Hematopoietic multipotent progenitor cell treated with erythropoietin and hydrocortisone succinate and interleukin-3 and kit ligand, for 15 days (in vitro differentiated cells): ENCODE results near the gene EFNB3.

Source experiments
- DNase-seq: peaks from one replicate; pipeline ENCODE4 v3.0.0-alpha.2; 2015; ENCODE audit warnings: low spot score

Gene EFNB3, protein sequence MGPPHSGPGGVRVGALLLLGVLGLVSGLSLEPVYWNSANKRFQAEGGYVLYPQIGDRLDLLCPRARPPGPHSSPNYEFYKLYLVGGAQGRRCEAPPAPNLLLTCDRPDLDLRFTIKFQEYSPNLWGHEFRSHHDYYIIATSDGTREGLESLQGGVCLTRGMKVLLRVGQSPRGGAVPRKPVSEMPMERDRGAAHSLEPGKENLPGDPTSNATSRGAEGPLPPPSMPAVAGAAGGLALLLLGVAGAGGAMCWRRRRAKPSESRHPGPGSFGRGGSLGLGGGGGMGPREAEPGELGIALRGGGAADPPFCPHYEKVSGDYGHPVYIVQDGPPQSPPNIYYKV

GRCh38 chr17:7704601-7705268, at the start of gene EFNB3:
EFNB3 (plus strand) TSS chr17:7705202; CDS start chr17:7705599, 397 bp downstream.
- DNase-seq: no peak

GRCh38 chr17:7655541-7655840, 49.5 kb upstream of the EFNB3 start:
- DNase-seq: no peak

DNA sequence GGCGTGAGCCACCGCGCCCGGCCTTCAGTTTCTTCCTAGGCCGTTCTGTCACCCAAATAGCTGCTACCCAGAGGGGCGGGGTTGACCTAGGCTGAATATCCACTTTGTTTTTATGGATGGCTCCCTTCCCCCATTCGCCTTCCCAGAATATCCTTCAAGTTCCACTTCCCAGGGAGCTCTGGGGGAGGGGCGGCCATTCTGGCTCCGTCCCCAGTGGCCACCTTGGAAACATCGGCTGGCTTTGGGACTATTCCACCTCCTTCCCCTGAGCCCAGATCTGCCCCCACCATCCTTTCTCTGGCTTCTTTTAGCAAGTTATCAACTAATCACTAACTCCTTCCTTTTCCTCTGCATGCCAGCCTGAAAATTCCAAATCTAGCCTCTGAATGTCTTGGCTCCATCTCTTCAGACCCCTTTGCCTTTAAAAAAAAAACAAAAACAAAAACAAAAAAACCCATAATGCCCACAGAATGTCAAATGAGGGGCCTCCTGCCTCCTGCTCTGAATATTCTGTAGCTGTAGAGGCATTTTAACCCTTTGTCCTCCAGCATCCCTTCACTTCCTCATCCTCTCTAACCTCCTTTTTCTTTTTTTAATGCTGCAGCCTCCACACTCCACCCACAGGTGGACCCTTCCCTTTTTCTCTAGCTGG, 47.9 kb upstream of the EFNB3 start:
- DNase-seq: no peak

DNA sequence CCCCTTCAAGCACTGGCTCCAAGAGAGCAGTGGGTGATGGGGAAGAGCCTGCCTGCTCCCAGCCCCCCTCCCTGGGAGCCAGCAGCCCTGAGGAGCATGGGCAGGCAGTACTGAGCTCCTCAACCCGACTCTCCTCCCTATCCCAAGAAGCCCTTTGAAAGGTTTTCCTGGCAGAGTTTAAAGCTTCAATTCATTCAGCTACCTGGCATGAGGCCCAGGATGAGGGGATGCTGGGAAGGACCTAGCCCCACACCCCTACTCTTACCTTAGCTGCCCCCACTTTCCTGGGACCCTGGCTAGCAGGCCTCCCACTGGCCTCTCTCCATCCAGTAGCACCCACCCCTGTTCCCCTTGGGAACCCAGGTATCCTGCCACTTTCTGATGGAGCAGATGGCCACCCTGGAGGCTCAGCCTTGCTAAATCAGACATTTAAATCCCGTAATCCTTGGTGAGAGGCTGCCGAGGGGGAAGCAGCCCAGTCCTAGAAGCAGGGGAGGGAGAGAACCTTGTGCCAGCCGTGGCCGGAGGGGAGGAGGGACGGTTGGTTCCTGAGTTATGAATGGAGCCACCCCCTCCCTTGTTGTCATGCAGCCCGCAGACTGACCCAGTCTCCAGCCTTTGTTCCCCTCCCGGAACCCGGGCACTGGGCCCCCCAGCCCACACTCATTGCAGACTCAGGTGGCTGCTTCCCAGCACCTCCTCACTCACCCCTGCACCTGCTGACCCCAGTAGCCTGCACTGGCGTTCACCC, 37.2 kb upstream of the EFNB3 start:
- DNase-seq: no peak

DNA sequence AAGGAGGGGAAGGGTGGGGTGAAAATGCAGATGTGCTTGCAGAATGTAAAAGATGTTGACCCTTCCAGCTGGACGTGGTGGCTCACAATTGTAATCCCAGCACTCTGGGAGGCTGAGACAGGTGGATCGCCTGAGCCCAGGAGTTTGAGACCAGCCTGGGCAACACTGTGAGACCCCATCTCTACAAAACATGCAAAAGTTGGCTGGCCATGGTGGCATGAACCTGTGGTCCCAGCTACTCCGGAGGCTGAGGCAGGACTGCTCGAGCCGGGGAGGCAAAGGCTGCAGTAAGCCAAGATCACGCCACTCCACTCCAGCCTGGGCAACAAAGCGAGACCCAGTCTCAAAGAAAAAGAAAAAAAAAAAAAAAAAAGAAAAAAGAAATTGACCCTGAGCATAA, 36.5 kb upstream of the EFNB3 start:
- no peak for DNase-seq

- DNase-seq: peak; percentile 74
Observed at GRCh38 chr17:7673239-7673638, 31.8 kb upstream of the EFNB3 start.

DNA sequence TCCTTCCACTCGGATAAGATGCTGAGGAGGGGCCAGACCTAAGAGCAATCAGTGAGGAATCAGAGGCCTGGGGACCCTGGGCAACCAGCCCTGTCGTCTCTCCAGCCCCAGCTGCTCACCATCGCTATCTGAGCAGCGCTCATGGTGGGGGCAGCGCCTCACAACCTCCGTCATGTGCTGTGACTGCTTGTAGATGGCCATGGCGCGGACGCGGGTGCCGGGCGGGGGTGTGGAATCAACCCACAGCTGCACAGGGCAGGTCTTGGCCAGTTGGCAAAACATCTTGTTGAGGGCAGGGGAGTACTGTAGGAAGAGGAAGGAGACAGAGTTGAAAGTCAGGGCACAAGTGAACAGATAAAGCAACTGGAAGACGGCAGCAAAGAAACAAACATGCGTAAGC, 30.1 kb upstream of the EFNB3 start:
- no peak for DNase-seq

- no peak for DNase-seq
Observed at GRCh38 chr17:7676533-7676932, 28.5 kb upstream of the EFNB3 start.

- no peak for DNase-seq
Observed at GRCh38 chr17:7677388-7678067, 27.5 kb upstream of the EFNB3 start.

GRCh38 chr17:7684851-7685532, 20.0 kb upstream of the EFNB3 start:
- peak; percentile 12 for DNase-seq

DNA sequence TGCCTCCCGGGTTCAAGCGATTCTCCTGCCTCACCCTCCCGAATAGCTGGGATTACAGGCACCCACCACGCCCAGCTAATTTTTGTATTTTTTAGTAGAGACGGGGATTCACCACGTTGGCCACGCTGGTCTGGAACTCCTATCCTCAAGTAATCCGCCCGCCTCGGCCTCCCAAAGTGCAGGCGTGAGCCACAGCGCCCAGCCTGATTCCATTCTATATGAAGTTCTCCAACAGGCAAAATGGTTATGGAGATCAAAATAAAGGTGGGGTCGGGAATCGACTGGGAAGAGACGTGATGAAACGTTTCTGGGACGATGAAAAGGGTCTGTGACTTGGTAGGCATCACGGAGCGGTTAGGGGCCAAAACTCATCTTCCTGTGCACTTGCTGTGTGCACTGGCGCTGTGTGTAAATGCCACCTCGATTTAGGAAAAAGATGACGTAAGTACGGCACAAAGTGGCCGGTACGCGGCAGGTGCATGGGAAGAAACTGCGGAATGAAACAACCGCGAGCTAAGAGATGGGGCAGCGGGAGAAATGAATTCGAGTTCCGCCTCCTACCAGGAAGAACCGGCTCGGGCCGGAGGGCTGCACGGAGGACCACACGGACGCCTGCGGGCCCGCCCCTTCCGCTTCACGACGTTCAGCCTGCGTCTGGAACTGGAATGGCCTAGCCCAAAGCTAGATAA, 19.3 kb upstream of the EFNB3 start:
- no peak for DNase-seq

DNA sequence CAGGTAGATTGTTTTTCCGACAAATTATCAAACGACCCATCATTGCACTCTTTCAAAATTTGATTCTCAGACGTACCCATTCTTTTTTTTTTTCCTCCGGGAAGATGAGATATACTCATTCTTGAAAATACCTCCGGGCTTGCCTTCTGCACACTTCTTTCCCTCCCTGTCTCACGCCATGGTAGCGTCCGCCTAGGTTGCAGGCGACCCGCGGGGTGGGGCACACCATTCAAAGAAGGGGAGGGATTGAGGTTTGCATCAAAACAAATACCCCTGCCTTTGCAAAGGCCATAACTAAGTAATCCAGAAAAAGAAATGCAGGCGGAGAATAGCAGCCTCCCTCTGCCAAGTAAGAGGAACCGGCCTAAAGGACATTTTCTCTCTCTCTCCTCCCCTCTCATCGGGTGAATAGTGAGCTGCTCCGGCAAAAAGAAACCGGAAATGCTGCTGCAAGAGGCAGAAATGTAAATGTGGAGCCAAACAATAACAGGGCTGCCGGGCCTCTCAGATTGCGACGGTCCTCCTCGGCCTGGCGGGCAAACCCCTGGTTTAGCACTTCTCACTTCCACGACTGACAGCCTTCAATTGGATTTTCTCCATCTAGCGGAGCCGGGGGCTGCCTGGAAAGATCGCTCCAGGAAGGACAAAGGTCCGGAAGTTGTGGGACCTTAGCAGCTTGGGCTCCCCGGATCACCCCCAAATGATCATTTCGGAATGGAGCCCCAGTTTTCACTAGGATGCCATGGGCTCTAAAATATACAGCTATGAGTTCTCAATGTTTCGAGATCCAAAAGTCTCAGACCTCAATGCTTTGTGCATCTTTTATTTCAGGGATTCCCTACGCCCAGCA, 18.6 kb upstream of the EFNB3 start:
- peak; percentile 91 for DNase-seq

DNA sequence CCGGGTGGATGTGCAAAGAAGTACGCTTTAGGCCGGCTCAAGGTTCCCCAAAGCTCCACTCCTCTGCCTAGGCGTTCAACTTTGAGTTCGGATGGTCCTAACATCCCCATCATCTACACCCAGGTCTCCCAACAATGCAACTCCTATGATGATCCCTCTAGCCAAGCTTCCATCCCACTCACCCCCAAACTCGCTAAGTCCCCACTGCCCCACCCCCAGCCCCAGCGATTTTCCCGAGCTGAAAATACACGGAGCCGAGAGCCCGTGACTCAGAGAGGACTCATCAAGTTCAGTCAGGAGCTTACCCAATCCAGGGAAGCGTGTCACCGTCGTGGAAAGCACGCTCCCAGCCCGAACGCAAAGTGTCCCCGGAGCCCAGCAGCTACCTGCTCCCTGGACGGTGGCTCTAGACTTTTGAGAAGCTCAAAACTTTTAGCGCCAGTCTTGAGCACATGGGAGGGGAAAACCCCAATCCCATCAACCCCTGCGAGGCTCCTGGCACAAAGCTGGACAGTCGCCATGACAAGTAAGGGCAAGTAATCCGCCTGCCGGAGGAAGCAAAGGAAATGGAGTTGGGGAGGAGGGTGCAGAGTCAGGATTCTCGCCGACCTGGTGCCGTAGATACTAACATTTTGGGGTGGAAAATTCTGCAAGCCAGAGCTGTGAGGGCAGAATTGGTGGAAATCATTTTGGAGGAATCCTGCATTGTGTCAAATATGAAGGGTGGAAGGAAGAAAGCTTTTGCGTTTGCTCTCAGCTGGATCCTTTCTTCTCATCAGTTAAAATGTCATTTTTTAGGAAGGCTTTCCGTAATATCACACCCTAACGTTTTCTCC, 17.7 kb upstream of the EFNB3 start, which contains the start of gene TP53:
TP53 (minus strand) TSS at position 419 of the 836 bp plus-strand sequence. CDS start 10,896 bp downstream, outside the sequence.
- peak; percentile 95 for DNase-seq

DNA sequence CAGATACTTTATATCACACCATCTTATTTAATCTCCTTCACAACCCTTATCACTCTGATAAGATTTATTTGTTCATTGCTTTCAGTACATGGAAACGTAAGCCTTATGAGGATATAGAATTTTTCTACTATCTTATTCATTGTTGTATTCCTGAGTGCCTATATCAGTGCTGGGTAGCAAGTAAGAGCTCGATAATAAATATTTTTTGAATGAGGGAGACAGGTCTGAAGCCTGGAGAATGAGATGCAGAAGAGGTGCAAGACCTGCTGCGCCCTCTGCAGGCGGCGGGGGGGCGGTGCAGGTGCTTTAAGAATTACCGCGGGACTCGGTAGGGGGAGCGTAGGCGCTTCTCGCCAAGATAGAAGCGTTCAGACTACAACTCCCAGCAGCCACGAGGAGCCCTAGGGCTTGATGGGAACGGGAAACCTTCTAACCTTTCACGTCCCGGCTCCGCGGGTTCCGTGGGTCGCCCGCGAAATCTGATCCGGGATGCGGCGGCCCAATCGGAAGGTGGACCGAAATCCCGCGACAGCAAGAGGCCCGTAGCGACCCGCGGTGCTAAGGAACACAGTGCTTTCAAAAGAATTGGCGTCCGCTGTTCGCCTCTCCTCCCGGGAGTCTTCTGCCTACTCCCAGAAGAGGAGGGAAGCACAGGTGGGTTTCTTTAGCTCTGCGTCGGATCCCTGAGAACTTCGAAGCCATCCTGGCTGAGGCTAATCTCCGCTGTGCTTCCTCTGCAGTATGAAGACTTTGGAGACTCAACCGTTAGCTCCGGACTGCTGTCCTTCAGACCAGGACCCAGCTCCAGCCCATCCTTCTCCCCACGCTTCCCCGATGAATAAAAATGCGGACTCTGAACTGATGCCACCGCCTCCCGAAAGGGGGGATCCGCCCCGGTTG, 16.8 kb upstream of the EFNB3 start, which contains the start of gene WRAP53:
WRAP53 (plus strand) TSS at position 570 of the 900 bp plus-strand sequence; CDS start at position 742, 172 bp downstream.
- DNase-seq: peak; percentile 96

DNA sequence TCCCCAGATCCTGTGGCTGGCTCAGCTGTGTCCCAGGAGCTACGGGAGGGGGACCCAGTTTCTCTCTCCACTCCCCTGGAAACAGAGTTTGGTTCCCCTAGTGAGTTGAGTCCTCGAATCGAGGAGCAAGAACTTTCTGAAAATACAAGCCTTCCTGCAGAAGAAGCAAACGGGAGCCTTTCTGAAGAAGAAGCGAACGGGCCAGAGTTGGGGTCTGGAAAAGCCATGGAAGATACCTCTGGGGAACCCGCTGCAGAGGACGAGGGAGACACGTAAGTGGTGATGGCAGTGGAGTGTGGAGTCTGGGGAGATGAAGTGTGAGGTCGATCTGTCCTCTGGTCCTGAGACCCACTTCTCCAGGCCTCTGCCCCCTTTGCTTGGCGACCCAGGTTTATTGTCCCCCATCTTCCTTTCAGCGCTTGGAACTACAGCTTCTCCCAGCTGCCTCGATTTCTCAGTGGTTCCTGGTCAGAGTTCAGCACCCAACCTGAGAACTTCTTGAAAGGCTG, 16.1 kb upstream of the EFNB3 start:
- DNase-seq: no peak

DNA sequence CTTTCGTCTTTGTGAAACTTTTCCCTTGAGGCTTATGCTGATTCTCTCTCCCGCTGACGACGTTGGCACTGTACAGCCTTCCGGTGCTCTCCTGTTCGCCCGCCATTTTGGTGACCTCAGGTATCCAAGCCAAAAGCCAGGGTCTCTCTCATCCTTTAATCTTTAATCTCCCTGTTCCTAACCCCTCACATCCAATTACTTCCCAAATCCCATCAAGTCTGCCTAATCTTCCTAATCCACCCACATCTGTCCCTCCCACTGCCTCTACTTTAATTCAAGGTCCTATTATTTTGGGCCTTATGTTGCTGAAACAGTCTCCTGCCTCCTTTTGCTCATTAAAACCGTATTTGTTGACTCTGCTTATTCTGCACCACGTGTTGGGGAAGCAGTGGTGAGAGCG, 9.4 kb upstream of the EFNB3 start:
- DNase-seq: no peak

DNA sequence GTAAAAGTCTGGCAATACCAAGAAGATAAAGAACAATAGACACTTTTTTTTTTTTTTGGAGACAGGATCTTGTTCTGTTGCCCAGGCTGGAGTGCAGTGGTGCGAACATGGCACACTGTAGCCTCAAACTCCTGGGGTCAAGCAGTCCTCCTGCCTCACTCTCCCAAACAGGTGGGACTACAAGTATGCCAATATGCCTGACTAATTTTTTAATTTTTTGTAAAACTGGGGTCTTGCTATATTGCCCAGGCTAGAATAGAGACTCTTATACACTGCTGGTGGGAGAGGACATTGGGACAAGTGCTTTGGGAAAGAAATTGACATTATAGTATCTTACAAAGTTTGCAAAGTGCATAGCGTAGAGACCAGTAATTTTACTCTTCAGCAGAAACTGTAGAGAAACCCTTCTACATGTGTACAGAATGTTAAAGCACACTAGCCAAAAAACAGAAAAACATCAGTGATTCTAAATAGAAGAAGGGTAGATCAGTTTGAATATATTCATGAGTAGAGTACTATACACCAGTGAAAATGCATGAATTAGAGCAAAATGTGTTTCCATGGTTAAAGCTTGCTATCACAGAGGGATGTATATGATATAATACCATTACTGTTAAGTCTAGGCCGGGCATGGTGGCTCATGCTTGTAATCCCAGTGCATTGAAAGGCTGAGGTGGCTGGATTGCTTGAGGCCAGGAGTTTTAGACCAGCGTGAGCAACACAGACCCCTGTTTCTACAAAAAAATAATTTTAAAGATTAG, 7.0 kb upstream of the EFNB3 start:
- no peak for DNase-seq
